Measurements from ENCODE around the gene JTB. TPM values are rescaled to one million over a fixed set of nuclear protein-coding genes. Genes with fewer than 3 reads are reported as not detected.

The JTB gene
- polyA plus RNA-seq, 1 donor from 2014 or later = 257 TPM

DNA sequence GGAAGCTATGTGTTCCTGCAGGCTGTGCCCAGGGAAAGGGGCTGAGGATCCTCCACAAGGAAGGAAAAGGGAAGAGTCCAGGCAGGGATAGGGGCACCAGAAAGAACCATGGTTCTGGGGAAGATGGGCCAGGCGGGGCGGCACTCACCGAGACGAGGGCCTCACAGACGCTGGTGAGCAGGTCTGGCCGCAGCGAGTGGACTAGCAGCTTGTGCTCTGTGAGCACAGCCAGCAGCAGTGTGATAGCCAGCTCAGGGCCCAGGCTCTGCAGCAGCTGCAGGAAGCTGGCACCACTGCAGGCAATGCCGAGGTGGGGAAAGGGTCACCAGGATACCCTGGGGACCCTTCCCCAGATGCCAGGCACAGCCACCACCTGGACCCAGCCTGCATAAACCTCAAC is 36.7 kb downstream of the JTB start:
- H4K20me1 ChIP-seq (ENCODE audit: insufficient read depth) = no peaks in the 10 kb centered on the region
- H3K27ac ChIP-seq (ENCODE audit: low read length) = no peak overlapping the region
- H3K9ac ChIP-seq (ENCODE audit: low read length) = no peak overlapping the region
- TF ChIP-seq, protein P1, sequence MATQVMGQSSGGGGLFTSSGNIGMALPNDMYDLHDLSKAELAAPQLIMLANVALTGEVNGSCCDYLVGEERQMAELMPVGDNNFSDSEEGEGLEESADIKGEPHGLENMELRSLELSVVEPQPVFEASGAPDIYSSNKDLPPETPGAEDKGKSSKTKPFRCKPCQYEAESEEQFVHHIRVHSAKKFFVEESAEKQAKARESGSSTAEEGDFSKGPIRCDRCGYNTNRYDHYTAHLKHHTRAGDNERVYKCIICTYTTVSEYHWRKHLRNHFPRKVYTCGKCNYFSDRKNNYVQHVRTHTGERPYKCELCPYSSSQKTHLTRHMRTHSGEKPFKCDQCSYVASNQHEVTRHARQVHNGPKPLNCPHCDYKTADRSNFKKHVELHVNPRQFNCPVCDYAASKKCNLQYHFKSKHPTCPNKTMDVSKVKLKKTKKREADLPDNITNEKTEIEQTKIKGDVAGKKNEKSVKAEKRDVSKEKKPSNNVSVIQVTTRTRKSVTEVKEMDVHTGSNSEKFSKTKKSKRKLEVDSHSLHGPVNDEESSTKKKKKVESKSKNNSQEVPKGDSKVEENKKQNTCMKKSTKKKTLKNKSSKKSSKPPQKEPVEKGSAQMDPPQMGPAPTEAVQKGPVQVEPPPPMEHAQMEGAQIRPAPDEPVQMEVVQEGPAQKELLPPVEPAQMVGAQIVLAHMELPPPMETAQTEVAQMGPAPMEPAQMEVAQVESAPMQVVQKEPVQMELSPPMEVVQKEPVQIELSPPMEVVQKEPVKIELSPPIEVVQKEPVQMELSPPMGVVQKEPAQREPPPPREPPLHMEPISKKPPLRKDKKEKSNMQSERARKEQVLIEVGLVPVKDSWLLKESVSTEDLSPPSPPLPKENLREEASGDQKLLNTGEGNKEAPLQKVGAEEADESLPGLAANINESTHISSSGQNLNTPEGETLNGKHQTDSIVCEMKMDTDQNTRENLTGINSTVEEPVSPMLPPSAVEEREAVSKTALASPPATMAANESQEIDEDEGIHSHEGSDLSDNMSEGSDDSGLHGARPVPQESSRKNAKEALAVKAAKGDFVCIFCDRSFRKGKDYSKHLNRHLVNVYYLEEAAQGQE (IDR thresholded peaks at IDR 0.05; ENCODE audit: borderline replicate concordance) = no peak
- TF ChIP-seq, protein P2, sequence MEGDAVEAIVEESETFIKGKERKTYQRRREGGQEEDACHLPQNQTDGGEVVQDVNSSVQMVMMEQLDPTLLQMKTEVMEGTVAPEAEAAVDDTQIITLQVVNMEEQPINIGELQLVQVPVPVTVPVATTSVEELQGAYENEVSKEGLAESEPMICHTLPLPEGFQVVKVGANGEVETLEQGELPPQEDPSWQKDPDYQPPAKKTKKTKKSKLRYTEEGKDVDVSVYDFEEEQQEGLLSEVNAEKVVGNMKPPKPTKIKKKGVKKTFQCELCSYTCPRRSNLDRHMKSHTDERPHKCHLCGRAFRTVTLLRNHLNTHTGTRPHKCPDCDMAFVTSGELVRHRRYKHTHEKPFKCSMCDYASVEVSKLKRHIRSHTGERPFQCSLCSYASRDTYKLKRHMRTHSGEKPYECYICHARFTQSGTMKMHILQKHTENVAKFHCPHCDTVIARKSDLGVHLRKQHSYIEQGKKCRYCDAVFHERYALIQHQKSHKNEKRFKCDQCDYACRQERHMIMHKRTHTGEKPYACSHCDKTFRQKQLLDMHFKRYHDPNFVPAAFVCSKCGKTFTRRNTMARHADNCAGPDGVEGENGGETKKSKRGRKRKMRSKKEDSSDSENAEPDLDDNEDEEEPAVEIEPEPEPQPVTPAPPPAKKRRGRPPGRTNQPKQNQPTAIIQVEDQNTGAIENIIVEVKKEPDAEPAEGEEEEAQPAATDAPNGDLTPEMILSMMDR (IDR thresholded peaks at IDR 0.05; ENCODE audit: poor library complexity, severe bottlenecking) = no peak
- no peak for TF ChIP-seq RAD21 (conservative IDR thresholded peaks at IDR 0.05)
- TF ChIP-seq EP300 (conservative IDR thresholded peaks at IDR 0.05; ENCODE audit: poor library complexity, severe bottlenecking) = no peak
- TF ChIP-seq TAF1 (IDR thresholded peaks at IDR 0.05; ENCODE audit: low read depth) = no peak
- no peak for TF ChIP-seq SMC3 (conservative IDR thresholded peaks at IDR 0.05; ENCODE audit: poor library complexity)
- no peak for TF ChIP-seq POLR2AphosphoS5 (IDR thresholded peaks at IDR 0.05)
- no peaks in the 10 kb centered on the region for H3K27me3 ChIP-seq (ENCODE audit: insufficient read depth, low read depth, low read length)
- no peaks in the 10 kb centered on the region for H3K9me3 ChIP-seq (ENCODE audit: low read length)
- H3K9me2 ChIP-seq (ENCODE audit: insufficient read depth, low read length) = no peaks in the 10 kb centered on the region
- no peak overlapping the region for H3K4me3 ChIP-seq (ENCODE audit: low read length)
- no peaks in the 10 kb centered on the region for H3K36me3 ChIP-seq (ENCODE audit: insufficient read depth, low read length)
- peaks cover 4% of the 10 kb centered on the region for H3K79me2 ChIP-seq (replicated peaks; ENCODE audit: insufficient read depth, low read length)
- no peaks in the 10 kb centered on the region for H3F3A ChIP-seq (ENCODE audit: insufficient read depth, low read length, poor library complexity, severe bottlenecking)
- no peak overlapping the region for H2AFZ ChIP-seq (ENCODE audit: low read depth, low read length)
- H3K4me2 ChIP-seq (ENCODE audit: low read length) = no peak overlapping the region

- TF ChIP-seq SMC3 (conservative IDR thresholded peaks at IDR 0.05; ENCODE audit: poor library complexity) (no peak), MXI1 (conservative IDR thresholded peaks at IDR 0.05; ENCODE audit: poor library complexity, severe bottlenecking) (no peak), RAD21 (conservative IDR thresholded peaks at IDR 0.05) (no peak), EP300 (conservative IDR thresholded peaks at IDR 0.05; ENCODE audit: poor library complexity, severe bottlenecking) (no peak), EZH2 (IDR thresholded peaks at IDR 0.05; ENCODE audit: borderline replicate concordance, insufficient read depth, low read length, poor library complexity, severe bottlenecking) (no peak), TAF1 (IDR thresholded peaks at IDR 0.05; ENCODE audit: low read depth) (no peak), POLR2AphosphoS5 (IDR thresholded peaks at IDR 0.05) (no peak)
- TF ChIP-seq, protein P2 (IDR thresholded peaks at IDR 0.05; ENCODE audit: poor library complexity, severe bottlenecking) = no peak
- TF ChIP-seq, protein P1 (IDR thresholded peaks at IDR 0.05; ENCODE audit: borderline replicate concordance) = no peak
- H3K27ac ChIP-seq (ENCODE audit: low read length) = no peak overlapping the region
- H3K4me2 ChIP-seq (ENCODE audit: low read length) = no peak overlapping the region
- H3F3A ChIP-seq (ENCODE audit: insufficient read depth, low read length, poor library complexity, severe bottlenecking) = no peaks in the 10 kb centered on the region
- H2AFZ ChIP-seq (ENCODE audit: low read depth, low read length) = no peak overlapping the region
- H3K4me3 ChIP-seq (ENCODE audit: low read length) = no peak overlapping the region
- H3K9me2 ChIP-seq (ENCODE audit: insufficient read depth, low read length) = no peaks in the 10 kb centered on the region
- H3K79me2 ChIP-seq (replicated peaks; ENCODE audit: insufficient read depth, low read length) = no peaks in the 10 kb centered on the region
- H3K9ac ChIP-seq (ENCODE audit: low read length) = no peak overlapping the region
- no peaks in the 10 kb centered on the region for H3K36me3 ChIP-seq (ENCODE audit: insufficient read depth, low read length)
- no peaks in the 10 kb centered on the region for H3K27me3 ChIP-seq (ENCODE audit: insufficient read depth, low read depth, low read length)
- H4K20me1 ChIP-seq (ENCODE audit: insufficient read depth) = no peaks in the 10 kb centered on the region
- no peaks in the 10 kb centered on the region for H3K9me3 ChIP-seq (ENCODE audit: low read length)
Observed at GRCh38 chr1:153939476-153939875, 38.0 kb downstream of the JTB start.

Data from neural cell (in vitro differentiated cells).